ENCODE results near the gene CNBP.
"Not testable (repeated sequence)": the region's sequence is repeated elsewhere in the genome, so short reads cannot be mapped to it uniquely, and the experiment has no call there.

GRCh38 chr3:129224387-129224786, 40.7 kb upstream of the CNBP start:
- not testable (repeated sequence) for TF ChIP-seq EP300 (IDR thresholded peaks at IDR 0.05; ENCODE audit: low read depth); CTCF (IDR thresholded peaks at IDR 0.05); POLR2A (IDR thresholded peaks at IDR 0.05)

Measured in transverse colon (tissue), 3 donors.